H1 (cell line): ENCODE measurements around the gene GSTA3. TPM values are rescaled to one million over a fixed set of nuclear protein-coding genes. Genes with fewer than 3 reads are reported as not detected.
"Not testable (repeated sequence)": the region's sequence is repeated elsewhere in the genome, so short reads cannot be mapped to it uniquely, and the experiment has no call there.

ENCODE experiments used
- CTCF ChIA-PET: fragments of 300-600 bp; sonication (Branson Sonifier 250); formaldehyde crosslinking; loops from one replicate; lab custom pipeline; 2021; ENCODE audit not compliant: partially characterized antibody; lab: Charles Lee
- POLR2A ChIA-PET: fragments of 300-600 bp; sonication (Branson Sonifier 250); formaldehyde crosslinking; loops from one replicate; lab custom pipeline; 2021; ENCODE audit warnings: inconsistent platforms; ENCODE audit not compliant: partially characterized antibody; lab: Charles Lee
- DNase-seq, 2 experiments: peaks; one replicate each; pipeline versions ENCODE4 v3.0.0 to v3.0.0-alpha.2; 2010 to 2022; ENCODE audit warnings: low spot score in 2 of 2, low read depth in 1 of 2, mixed read lengths in 1 of 2
- FAIRE-seq: peaks from 2 replicates; lab custom pipeline; 2011; peaks lifted over from hg19 to GRCh38; lab: Jason Lieb, UNC
- H2AFZ ChIP-seq: 2 replicates; pipeline ENCODE4 v1.8.1; 2012; ENCODE audit warnings: low read length, inconsistent platforms
- H2AK5ac ChIP-seq: 2 replicates; pipeline ENCODE4 v1.6.1; 2013; ENCODE audit warnings: low read depth, low read length
- H2BK120ac ChIP-seq: replicated peaks from 2 replicates; pipeline ENCODE3; 2013; ENCODE audit warnings: low read depth, low read length, inconsistent platforms
- H2BK12ac ChIP-seq: 2 replicates; pipeline ENCODE4 v1.6.1; 2013; ENCODE audit warnings: low read depth, low read length
- H2BK15ac ChIP-seq: 2 replicates; pipeline ENCODE4 v1.6.1; 2013; ENCODE audit warnings: low read length
- H2BK20ac ChIP-seq: 2 replicates; pipeline ENCODE4 v1.6.1; 2013; ENCODE audit warnings: low read length
- H2BK5ac ChIP-seq: 2 replicates; pipeline ENCODE4 v1.6.1; 2013; ENCODE audit warnings: low read depth, low read length
- H3K14ac ChIP-seq: 2 replicates; pipeline ENCODE4 v1.6.1; 2013; ENCODE audit warnings: inconsistent platforms; ENCODE audit not compliant: insufficient read length
- H3K18ac ChIP-seq: 2 replicates; pipeline ENCODE4 v1.6.1; 2013; ENCODE audit warnings: low read length; ENCODE audit errors: extremely low read depth
- H3K23ac ChIP-seq: 2 replicates; pipeline ENCODE4 v1.6.1; 2013; ENCODE audit warnings: inconsistent platforms; ENCODE audit not compliant: insufficient read length
- H3K23me2 ChIP-seq: 2 replicates; pipeline ENCODE4 v1.6.1; 2013; ENCODE audit warnings: low read depth, low read length
- H3K27ac ChIP-seq: 2 replicates; pipeline ENCODE4 v1.6.1; 2011; ENCODE audit warnings: low read depth, low read length, inconsistent platforms
- H3K27me3 ChIP-seq, 4 experiments: replicated peaks in 1 of 4; 1 replicate in 1 of 4; 2 replicates in 3 of 4; pipeline versions ENCODE4 v1.6.1 to v1.8.1; 2011 to 2013; ENCODE audit warnings: low read length in 3 of 4, mild to moderate bottlenecking in 3 of 4, inconsistent platforms in 2 of 4, mixed read lengths in 2 of 4, moderate library complexity in 1 of 4; ENCODE audit not compliant: control insufficient read depth in 3 of 4, insufficient read depth in 3 of 4; ENCODE audit errors: extremely low read depth in 1 of 4
- H3K36me3 ChIP-seq, 4 experiments: 2 replicates each; pipeline versions ENCODE4 v1.6.1 to v1.8.1; 2011 to 2013; ENCODE audit warnings: mild to moderate bottlenecking in 4 of 4, low read length in 3 of 4, moderate library complexity in 2 of 4, control low read depth in 1 of 4, inconsistent platforms in 1 of 4; ENCODE audit not compliant: insufficient read depth in 4 of 4, control insufficient read depth in 2 of 4
- H3K4ac ChIP-seq: replicated peaks from 2 replicates; pipeline ENCODE3; 2013; ENCODE audit warnings: low read length, low read depth, mixed read lengths, inconsistent platforms; ENCODE audit not compliant: insufficient read length
- H3K4me1 ChIP-seq, 4 experiments: replicated peaks in 1 of 4; 1 replicate in 1 of 4; 2 replicates in 3 of 4; pipeline versions ENCODE4 v1.6.1 to v1.8.1; 2011 to 2013; ENCODE audit warnings: low read length in 3 of 4, inconsistent platforms in 2 of 4, mixed read lengths in 1 of 4; ENCODE audit not compliant: insufficient read depth in 4 of 4, control insufficient read depth in 3 of 4
- H3K4me2 ChIP-seq, 2 experiments: 2 replicates each; pipeline versions ENCODE4 v1.6.1 to v1.8.1; 2011 to 2013; ENCODE audit warnings: low read depth in 2 of 2, low read length in 2 of 2, control low read depth in 1 of 2, inconsistent platforms in 1 of 2, mild to moderate bottlenecking in 1 of 2; ENCODE audit not compliant: insufficient read depth in 1 of 2
- H3K4me3 ChIP-seq, 4 experiments: fragments of 200-600, 300-600 bp in 1 of 4; sonication (generic), shearing (Covaris generic), sonication (Bioruptor Twin) in 1 of 4; 2 replicates each; pipeline versions ENCODE4 v1.5.1 to v1.8.1; 2011 to 2016; ENCODE audit warnings: low read length in 4 of 4, low read depth in 3 of 4, control low read depth in 2 of 4, inconsistent platforms in 2 of 4, mild to moderate bottlenecking in 2 of 4, mixed read lengths in 1 of 4, moderate library complexity in 1 of 4; ENCODE audit not compliant: insufficient read depth in 2 of 4; ENCODE audit errors: extremely low read depth in 1 of 4
- H3K56ac ChIP-seq: replicated peaks from 2 replicates; pipeline ENCODE3; 2013; ENCODE audit warnings: low read depth, mild to moderate bottlenecking, mixed read lengths, low read length, inconsistent platforms; ENCODE audit not compliant: insufficient read length
- H3K79me1 ChIP-seq: 2 replicates; pipeline ENCODE4 v1.6.1; 2013; ENCODE audit warnings: low read depth, low read length, control low read depth
- H3K79me2 ChIP-seq, 2 experiments: 2 replicates each; pipeline versions ENCODE4 v1.6.1 to v1.8.1; 2012 to 2013; ENCODE audit warnings: low read length in 2 of 2, mild to moderate bottlenecking in 2 of 2, inconsistent platforms in 1 of 2; ENCODE audit not compliant: insufficient read depth in 2 of 2, control insufficient read depth in 1 of 2
- H3K9ac ChIP-seq, 4 experiments: replicated peaks in 1 of 4; 1 replicate in 1 of 4; 2 replicates in 3 of 4; pipeline versions ENCODE4 v1.6.1 to v1.8.1; 2011 to 2013; ENCODE audit warnings: low read depth in 3 of 4, low read length in 3 of 4, control low read depth in 2 of 4, mild to moderate bottlenecking in 2 of 4, moderate library complexity in 2 of 4, inconsistent platforms in 1 of 4; ENCODE audit errors: extremely low read depth in 1 of 4
- H3K9me3 ChIP-seq, 2 experiments: 2 replicates each; pipeline versions ENCODE4 v1.6.1 to v1.8.1; 2012 to 2013; ENCODE audit warnings: mild to moderate bottlenecking in 2 of 2, moderate library complexity in 2 of 2, control low read depth in 1 of 2, inconsistent platforms in 1 of 2, low read depth in 1 of 2, low read length in 1 of 2, mixed read lengths in 1 of 2; ENCODE audit not compliant: insufficient read depth in 2 of 2
- H4K20me1 ChIP-seq, 2 experiments: replicated peaks in 1 of 2; 2 replicates each; pipeline versions ENCODE3 to v1.8.1; 2011 to 2013; ENCODE audit warnings: inconsistent platforms in 2 of 2, low read length in 2 of 2, mild to moderate bottlenecking in 1 of 2; ENCODE audit not compliant: insufficient read depth in 2 of 2, control insufficient read depth in 1 of 2
- H4K5ac ChIP-seq: 2 replicates; pipeline ENCODE4 v1.6.1; 2013; ENCODE audit warnings: low read length, low read depth, mixed read lengths, inconsistent platforms; ENCODE audit not compliant: insufficient read length
- H4K8ac ChIP-seq: 2 replicates; pipeline ENCODE4 v1.8.0; 2013; ENCODE audit warnings: mild to moderate bottlenecking, moderate library complexity, low read length, inconsistent platforms; ENCODE audit not compliant: insufficient read depth; ENCODE audit errors: extremely low read depth
- H4K91ac ChIP-seq: replicated peaks from 2 replicates; pipeline ENCODE3; 2013; ENCODE audit warnings: low read length, mixed read lengths, inconsistent platforms; ENCODE audit not compliant: insufficient read length
- BACH1 ChIP-seq: IDR thresholded peaks from 2 replicates; pipeline ENCODE4 v1.6.1; 2012; ENCODE audit warnings: low read length, improper control_type of control experiment
- CEBPB ChIP-seq: IDR thresholded peaks from 2 replicates; pipeline ENCODE4 v1.6.1; 2012; ENCODE audit warnings: low read depth, low read length
- HDAC6 ChIP-seq: IDR thresholded peaks from one replicate; pipeline ENCODE4 v1.7.1; 2012; ENCODE audit warnings: low read depth, mild to moderate bottlenecking, inconsistent platforms, low read length, moderate library complexity
- KDM5A ChIP-seq: fragments of 200-600 bp; IDR thresholded peaks from 2 replicates; pipeline ENCODE4 v1.7.1; 2012; ENCODE audit warnings: mild to moderate bottlenecking, low read length, inconsistent platforms, mixed read lengths
- SIN3A ChIP-seq, 2 experiments: IDR thresholded peaks in 1 of 2; conservative IDR thresholded peaks in 1 of 2; 2 replicates each; pipeline ENCODE4 v1.6.1; 2011 to 2012; ENCODE audit warnings: low read length in 2 of 2, improper control_type of control experiment in 1 of 2, low read depth in 1 of 2, mild to moderate bottlenecking in 1 of 2
- SP4 ChIP-seq: IDR thresholded peaks from 2 replicates; pipeline ENCODE4 v1.6.1; 2012; ENCODE audit warnings: low read length, inconsistent platforms
- TCF12 ChIP-seq: IDR thresholded peaks from 2 replicates; pipeline ENCODE4 v1.6.1; 2011; ENCODE audit warnings: low read depth, mild to moderate bottlenecking, low read length
- WGBS, 2 experiments: shearing (Covaris generic) in 1 of 2; methylation state at CpG; one replicate each; pipeline versions ENCODE4 v1.1.6 to v1.1.7; 2013 to 2015; ENCODE audit warnings: low lambda C conversion rate in 2 of 2, mixed read lengths in 2 of 2, inconsistent platforms in 1 of 2, low coverage in 1 of 2, missing lambda C conversion rate in 1 of 2; ENCODE audit not compliant: insufficient replicate concordance in 2 of 2, insufficient coverage in 1 of 2, insufficient read length in 1 of 2; ENCODE audit errors: extremely low coverage in 1 of 2, missing lambda C conversion rate in 1 of 2; 5-methylcytosine and 5-hydroxymethylcytosine counted together
- polyA plus RNA-seq, 7 experiments: library from polyadenylated mRNA; depleted of rRNA in 3 of 7; stranded (reverse) in 5 of 7; unstranded in 2 of 7; fragments of >200 nt in 5 of 7; fragments of 200-250 nt in 2 of 7; gene quantifications; 1 replicate in 5 of 7; 2 replicates in 1 of 7; 4 replicates in 1 of 7; pipeline versions ENCODE4 v1.2.1 to v1.2.3, GENCODE V29; 2011 to 2013; ENCODE audit warnings: missing spikeins in 2 of 7, mixed read lengths in 2 of 7
- total RNA-seq: library from RNA; stranded (reverse); fragmentation: NEBNext Ultra II Directional; extraction: Animal tissue kit (Norgen Biotek cat#: 25700); gene quantifications from 2 replicates; pipeline ENCODE4 v1.2.1, GENCODE V29; 2021

Gene GSTA3
- total and polyA plus RNA-seq, 2 of the 8 experiments (the other 6 are each of a cell fraction or from before 2014, with no cell fraction given) = not detected

GRCh38 chr6:52871621-52872020, 37.9 kb downstream of the GSTA3 start (continued):
- TF ChIP-seq CEBPB (no peak), KDM5A (no peak), SIN3A (conservative IDR thresholded peaks at IDR 0.05 in 1 of 2, IDR thresholded peaks at IDR 0.05 in 1 of 2; ENCODE audit: low read depth in 1 of 2, low read length in 2 of 2) (no peak), TCF12 (no peak), SP4 (no peak), HDAC6 (no peak), BACH1 (no peak)

GRCh38 chr6:52870335-52871091, 39.0 kb downstream of the GSTA3 start:
- H3K56ac ChIP-seq, H3K79me2 ChIP-seq, H2BK5ac ChIP-seq, H4K5ac ChIP-seq, H2BK12ac ChIP-seq, H2AFZ ChIP-seq, H3K9ac ChIP-seq, H4K20me1 ChIP-seq, H3K23ac ChIP-seq, H2AK5ac ChIP-seq, H3K27ac ChIP-seq, H3K23me2 ChIP-seq, H3K79me1 ChIP-seq, FAIRE-seq, CTCF ChIA-PET, H3K36me3 ChIP-seq, H2BK120ac ChIP-seq, H3K14ac ChIP-seq, H3K18ac ChIP-seq, H3K27me3 ChIP-seq, H4K8ac ChIP-seq, POLR2A ChIA-PET, H4K91ac ChIP-seq, DNase-seq, H2BK15ac ChIP-seq, H3K4me2 ChIP-seq, H2BK20ac ChIP-seq, H3K4me3 ChIP-seq, H3K4ac ChIP-seq, H3K4me1 ChIP-seq, H3K9me3 ChIP-seq: not testable (repeated sequence)
- WGBS, 2 experiments = 88% methylated on average over 3 of the region's 3 CpGs; no CpG with 5 or more reads in 1 of the 2 experiments
